ENCODE measurements around the gene UBE2F.
"Not testable (repeated sequence)": the region's sequence is repeated elsewhere in the genome, so short reads cannot be mapped to it uniquely, and the experiment has no call there.

Gene UBE2F

DNA sequence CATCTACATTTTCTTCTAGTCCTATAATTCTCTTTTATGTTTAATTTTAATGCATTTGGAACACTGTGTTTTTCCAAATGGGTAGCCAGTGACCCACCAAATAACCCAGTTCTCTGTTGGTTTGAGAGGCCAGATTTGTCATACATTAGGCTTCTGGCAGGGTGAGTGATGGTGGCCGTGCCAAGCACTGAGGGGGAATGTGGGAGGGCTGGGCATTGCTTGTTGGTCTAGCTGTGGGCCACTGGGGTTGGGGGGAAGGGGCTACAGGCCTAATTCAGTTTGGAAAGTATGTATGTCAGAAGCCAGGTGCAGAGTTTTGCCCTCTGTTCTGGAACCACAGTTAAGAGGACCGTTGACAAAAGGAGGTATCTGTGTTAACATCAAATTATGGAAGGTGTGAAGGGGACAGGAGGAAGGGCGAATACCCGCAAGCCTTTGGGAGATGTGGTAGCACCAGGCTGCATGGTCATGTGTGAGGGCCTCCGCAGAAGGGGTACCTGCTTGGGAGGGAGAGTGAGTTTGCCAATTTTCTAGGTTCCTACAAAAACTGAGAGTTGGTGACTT is 55.9 kb downstream of the UBE2F start:
- DNase-seq, result no peak

DNA sequence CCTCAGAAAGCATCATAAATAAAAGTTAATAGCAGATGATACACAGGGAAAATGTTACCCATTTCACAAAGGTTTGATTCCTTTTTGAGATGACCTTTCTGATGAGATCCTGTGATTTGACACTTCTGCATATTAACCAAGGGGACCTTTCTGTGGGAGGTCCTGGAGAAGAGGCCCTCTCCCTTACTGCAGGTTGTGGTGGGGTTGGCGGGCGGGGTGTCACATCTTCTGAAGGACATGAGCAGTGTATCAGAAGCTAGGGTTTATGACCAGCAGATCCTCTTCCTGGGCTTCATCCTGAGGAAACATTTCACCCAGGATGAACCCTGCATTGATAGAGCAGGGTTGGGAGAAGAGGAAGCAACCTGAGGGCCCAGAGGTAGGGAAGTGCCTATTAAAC is 56.8 kb downstream of the UBE2F start:
- DNase-seq, result no peak

DNA sequence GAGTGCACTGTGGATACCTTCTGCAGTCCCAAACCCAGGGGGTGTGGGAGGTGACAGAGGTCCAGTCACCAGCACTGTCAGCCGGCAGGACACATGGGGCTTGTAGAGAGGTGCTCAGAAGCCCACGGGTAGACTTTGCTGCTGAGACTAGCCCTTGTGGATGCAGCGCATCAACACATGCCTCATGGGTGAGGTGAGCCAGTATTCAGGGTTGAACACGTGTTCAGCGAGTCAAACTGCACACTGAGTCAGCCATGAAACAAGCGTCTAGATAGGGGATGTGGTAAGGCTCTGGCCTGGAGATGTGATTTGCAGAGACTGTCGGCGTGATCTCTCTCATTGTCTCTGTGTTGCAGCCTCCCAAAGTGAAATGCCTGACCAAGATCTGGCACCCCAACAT is 58.2 kb downstream of the UBE2F start:
- DNase-seq, result peak; percentile 23

DNA sequence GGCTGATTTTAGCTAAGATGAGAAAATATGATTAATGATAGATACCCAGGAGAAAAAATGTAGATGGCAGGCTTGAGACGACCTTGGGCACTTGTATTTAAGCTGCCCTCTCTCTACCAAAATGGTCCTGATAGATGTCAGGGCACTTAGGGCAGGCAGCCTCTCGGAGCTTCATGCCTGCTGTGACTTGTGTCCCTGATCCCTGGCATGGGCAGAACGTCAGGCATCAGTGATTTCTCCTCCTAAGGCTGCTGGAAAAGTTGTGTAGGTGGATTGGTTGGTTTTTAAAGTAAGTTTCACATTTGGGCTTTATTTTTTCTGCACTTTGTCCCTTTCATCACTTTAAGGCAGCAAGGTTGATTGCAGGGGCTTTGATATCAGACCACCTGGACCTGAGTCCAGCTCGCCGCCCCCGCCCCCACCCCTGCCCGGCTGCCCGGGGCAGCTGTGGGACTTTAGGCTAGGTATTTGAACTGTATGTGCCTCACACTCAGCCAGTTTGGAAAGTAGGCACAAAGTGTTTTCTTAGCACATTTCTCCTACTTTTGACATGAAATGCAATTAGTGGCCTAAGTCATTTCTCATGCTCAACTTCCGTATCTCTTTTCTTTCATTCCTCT is 59.0 kb downstream of the UBE2F start:
- no peak for DNase-seq

DNA sequence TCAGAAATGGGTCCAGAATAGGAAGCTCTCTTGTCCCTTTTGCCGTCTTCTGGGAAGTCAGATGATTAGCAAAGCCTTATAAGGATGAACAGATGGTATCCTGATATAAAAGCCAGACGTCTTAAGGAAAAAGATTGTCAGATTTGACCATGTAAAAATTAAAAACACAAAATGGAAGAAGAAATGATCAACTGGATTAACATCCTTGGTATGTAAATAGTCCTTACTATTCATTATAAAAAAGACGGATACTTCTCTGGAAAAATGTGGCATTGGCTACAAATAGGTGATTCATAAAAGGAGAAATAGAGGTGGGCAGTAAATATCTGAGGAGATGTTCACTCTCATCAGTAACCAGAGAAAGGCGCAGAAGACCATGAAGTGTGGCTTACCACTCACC is 60.2 kb downstream of the UBE2F start:
- DNase-seq, result no peak

DNA sequence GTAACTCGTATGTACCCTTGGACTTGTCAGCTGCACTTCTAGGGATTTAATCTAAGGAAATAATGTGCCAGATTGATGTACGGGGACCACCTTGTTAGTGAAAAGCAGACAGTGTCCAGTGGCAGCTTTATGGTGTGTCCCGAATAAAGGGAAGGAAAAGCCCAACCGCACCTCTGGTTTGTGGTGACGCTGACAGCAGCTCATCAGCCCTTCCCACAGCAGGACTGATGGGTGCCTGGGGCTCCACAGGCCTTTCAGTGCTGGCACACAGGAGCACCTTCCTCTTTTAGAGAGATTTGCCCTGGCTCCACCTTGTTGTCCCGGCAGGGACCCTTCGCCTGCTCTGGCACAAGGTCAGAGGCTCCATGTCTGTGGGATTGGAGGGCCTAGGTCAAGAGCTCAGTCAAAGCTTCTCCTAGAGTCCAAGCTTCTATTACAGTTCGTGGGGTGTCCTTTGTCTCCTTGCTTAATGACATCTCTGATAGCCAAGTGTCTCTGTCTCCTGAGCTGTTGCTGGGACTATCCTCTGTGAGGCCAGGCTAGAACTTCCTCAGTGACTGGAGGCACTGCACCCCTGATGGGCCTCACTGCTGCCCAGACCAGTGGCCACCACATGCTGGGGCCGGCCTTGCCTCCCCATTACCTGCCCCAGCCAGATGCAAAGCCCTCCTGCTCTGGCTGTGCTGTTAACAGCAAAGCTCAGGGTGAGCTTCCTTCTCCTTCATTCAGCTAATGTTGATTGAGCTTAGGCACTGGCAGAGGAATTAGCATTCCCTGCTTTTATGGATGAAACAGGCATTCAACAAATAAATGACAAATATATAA is 61.0 kb downstream of the UBE2F start:
- no peak for DNase-seq

DNA sequence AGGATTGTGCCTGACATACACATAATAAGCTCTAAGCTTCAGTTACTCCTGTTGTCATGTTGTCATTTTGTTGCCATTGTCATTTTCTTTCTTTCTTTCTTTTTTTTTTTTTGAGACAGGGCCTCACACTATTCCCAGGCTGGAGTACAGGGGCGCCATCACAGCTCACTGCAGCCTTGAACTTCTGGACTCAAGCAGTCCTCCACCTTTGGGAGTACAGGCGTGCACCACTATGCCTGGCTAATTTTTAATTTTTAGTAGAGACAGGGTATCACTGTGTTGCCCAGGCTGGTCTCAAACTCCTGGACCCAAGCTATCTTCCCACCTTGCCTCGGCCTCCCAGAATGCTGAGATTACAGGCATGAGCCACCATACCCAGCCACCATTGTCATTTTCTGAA is 63.0 kb downstream of the UBE2F start:
- DNase-seq, result no peak

DNA sequence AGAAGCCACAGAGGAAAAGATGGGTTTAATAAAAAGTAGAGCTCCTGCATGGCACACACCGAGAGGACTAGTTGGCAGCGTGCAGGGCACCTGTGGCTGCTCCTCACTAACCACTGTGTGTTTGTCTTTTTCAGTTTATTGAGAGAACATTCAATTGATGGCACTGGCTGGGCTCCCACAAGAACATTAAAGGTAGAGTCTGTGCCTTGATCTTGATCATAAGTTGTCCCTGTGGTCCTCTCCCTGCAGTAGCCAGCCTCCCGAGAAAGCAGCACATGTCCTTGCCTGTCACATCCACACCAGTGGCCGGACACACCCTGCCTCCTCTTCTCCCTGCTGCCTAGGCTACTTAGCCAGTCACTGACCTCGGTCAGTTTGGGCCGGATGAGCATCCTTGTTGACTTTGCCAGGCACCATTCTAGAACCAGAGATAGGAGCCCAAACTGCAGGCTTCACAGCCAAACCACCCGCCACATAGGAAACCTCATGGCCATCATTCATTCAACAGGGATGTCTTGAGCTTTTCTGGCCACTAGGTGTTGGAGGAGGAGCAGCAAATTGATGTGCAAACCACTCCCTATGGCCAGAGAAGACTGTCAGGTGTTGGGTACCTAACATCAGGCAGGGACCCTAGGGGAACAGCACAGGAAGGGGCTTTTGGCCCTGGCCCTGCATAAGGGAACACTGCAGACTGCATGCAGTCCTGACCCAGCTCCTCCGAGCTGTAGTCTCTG is 63.8 kb downstream of the UBE2F start:
- no peak for DNase-seq

DNA sequence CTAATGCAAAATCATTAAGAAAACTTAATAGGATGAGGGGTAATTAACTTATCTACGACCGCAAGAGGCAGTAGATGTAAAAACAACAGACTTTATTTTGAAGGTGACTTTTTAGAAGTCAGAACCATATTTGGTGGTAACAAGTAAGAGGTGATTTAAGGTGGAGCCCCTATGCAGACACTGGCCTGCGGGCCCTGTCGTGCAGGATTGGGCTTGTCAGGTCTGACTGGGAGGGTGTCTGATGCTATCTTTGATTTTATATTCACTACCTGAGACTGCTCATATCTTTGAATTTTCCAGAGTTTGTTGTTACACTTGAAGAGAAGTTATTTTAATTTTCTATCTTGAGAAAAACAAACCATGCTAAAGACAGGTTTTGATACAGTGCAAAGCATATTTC is 64.9 kb downstream of the UBE2F start:
- DNase-seq, result no peak

DNA sequence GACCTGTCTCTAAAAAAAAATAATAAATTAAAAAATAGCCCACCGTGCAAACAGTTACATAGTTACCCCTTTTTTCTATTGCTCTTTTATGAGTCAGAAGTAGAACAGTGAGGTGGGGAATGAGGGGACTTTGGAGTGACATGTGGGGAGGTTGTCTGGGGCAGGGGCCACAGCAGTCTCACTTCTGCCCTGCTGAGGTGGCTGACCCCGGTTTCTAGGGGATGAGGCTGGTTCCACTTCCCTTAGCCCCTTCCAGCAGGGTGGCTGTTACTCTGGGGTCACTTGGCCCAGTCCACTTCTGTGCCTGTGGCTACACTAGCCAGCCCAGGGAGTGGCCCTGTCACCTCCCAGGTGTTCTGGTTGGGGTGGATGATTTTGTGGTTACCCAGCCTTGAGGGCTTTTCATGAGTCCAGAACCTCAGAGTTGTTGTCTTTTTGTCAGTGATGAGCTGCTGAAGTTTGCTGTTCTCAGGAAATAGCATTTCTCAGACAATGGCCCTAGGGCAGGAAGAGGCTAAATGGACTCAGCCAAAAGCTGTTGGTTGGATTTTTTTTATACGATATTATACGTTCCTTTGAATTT is 66.0 kb downstream of the UBE2F start:
- no peak for DNase-seq

DNA sequence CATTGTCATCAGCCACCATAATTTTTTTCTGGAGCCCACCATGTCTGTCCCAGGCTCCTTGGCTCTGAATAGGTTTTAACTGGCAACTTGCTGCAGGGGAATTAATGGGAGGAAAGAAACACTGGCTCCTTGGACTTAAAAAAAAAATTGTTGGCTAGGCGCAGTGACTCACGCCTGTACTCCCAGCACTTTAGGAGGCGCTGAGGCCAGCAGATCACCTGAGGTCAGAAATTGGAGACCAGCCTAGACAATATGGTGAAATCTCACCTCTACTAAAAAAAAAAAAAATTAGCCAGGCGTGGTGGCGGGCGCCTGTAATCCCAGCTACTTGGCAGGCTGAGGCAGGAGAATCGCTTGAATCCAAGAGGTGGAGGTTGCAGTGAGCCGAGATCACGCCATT is 67.2 kb downstream of the UBE2F start:
- not testable (repeated sequence) for DNase-seq

DNA sequence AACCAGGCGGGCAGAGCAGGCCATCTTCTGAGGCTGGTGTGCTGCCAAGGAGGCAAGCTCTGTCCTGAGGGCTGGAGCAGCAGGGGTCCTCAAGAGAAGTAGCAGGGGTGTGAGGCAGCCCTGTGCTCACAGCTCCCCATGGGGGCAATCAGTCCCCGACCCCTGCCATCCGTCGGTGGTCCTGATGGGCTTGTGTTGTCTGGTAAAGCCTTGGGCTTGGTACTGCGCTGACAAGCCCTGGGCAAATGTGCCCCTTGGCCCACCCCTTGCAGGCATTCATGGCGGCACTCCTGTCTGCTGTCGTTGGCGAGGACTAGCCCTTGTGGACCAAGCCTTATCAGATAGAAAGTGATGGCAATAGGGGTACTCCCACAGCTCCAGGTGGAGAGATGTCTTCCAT is 71.4 kb downstream of the UBE2F start:
- no peak for DNase-seq

DNA sequence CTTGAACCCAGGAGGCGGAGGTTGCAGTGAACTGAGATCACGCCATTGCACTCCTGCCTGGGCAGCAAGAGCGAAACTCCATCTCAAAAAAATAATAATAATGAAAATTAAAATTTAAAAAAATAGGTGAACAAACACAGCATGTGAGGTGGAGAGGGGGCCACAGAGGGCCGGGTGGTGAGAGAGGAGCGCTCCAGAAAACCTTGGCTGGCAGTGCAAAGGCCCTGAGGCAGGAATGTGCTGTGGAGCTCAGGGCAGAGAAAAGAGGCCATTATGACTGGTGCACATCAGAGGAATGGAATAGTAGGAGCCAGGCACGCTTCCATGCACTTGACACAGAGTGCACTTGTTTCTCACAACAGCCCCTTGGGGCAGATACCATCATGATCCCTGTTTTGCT is 72.3 kb downstream of the UBE2F start:
- no peak for DNase-seq

DNA sequence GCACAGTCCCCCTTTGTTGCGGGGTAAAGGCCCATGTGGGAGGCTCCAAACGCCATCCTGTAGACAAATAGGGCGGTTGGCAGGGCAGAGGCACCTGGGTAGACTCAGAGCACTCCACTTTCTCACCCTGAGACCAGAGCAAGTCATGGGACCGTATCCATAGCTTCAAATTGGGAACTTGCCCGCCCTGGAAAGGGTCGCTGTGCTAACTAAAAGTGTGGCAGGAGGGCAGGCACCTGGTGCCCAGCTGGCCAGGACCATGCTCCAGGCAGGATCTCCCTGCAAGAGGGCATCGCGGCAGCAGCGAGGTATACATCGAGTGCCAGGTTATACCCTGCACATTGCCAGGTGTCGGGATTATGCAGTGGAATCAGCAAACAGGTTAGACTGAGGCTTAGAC is 73.2 kb downstream of the UBE2F start:
- no peak for DNase-seq

DNA sequence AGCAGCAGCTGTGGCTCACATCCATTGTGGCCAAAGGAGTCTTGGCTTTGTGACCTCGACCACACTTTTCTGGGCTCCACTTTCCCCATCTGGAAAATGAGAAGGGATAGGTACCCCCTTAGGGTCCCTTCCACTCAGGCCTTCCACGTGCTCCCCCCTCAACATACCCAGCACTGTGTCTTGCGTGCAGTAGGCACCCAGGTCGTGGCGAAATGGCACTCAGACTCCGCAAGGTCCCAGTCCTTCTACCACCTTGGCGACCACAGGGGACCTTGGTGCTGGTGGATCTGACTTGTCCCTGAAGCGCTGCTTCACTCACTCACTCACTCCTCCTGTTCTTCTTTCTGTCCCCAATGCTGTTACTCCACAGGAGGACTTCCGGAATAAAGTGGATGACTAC is 74.1 kb downstream of the UBE2F start:
- DNase-seq, result no peak

DNA sequence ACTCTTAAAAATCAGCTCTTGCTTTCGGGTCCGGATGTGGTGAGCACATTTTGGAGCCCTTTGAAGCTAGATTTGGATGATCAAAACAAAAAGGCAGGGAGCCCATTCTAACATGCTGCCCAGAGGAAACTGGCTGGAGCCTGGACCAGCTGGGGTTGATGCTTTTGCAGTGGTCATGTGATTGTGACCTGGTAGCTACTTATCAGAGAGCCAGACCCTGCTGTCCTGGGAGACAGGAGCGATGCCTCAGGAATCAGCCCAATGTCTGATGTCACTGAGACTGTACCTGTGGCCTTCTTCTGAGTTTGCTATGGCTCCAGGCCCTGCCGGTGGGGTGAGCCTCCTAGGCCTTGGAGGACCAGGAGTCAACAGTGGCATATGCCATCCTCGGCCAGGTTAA is 75.3 kb downstream of the UBE2F start:
- DNase-seq, result no peak

DNA sequence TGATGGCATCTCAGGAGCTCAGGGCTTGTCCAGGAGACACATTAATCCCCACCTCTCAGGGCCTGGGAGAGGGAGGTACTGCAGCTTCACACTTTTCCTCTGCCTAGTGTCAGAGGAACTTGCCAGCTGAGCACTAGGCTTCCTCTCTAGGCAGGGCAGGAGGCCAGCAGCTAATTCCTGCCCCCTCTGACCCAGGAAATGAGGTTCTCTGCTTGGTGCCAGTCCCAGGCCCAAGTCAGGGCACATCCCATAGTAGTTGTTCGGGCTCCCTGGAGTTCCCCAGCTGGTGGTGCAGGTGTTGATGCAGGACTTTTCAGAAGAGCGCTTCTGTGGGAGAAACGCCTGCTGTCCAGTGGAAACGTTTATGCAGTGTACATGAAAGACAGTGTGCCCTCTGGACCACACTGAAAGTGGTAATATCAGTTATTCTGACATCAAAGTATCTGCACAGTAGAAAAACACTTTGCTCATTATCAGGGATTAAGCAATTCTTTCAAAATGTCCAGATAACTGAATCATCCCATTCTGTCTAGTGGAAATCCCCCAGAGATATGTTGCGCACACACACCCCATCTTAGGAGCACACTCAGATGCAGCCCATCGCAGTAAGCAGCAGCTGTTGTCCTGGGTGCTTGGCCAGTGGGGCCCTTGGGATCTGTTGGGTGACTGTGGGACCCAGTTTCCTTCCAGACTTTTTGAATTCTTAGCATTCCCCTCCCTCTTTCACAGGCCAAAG is 76.2 kb downstream of the UBE2F start:
- no peak for DNase-seq

DNA sequence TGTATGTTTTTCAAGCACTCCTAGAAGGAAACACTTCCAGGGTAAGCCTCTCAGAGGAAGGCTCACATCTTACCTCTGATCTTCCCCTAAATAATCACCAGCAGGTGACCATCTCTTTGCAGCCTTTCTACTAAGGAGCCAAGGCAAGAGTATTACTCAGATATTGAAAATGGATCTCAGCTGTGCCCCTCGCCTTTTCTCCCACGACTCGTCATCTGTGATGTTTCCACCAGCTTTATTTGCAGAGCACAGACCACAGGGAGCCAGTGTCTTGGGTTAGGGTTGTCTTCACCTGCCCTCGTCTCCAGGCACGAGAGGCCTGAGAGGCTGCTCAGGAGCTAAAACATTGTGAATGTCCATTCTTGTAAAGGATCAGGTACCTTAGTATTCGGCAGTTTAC is 77.0 kb downstream of the UBE2F start:
- DNase-seq, result no peak

DNA sequence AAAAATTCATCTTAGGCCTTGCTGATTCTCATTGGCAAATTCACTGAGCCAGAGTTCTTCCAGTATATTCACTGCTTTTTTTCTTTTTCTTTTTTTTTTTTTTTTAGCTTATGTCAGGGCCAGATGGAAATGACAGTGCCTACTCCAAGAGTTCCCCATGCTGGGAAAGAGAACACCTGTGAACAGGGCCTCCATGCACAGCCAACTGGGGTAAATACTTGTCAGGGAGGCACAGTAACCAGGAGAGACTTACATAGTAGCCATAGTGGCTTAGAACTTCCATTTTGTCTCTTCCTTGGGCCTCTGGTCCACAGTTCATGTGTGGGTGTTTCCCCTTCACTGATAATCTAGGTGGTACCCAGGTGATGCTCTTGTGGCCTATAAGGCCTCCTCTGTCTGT is 78.8 kb downstream of the UBE2F start:
- DNase-seq, result no peak

DNA sequence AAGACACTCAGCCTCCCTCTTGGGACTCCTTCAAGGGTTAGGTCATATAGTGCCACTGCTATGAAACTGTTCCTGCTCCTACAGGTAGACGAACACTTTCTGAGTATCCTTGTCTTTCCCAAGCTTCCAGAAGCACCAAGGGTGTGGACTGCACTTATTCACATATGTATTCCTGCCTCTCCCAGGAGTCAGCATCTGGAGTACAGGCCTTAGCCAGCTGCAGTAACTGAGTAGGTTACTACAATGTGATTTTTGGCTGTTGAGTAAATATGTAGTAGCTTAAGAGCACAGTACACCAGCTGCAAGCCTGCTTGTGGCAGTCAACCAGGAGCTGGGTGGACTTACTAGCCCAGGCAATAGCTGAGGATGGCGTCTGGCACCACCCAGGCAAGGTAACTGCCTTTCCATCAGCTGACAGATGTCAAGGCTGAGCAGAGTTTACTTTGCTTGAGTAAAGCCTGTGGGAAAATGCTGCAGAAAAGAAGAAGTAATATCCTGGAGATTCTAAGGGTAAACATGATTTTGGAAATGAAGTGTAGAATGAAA is 80.0 kb downstream of the UBE2F start:
- DNase-seq, result no peak

DNA sequence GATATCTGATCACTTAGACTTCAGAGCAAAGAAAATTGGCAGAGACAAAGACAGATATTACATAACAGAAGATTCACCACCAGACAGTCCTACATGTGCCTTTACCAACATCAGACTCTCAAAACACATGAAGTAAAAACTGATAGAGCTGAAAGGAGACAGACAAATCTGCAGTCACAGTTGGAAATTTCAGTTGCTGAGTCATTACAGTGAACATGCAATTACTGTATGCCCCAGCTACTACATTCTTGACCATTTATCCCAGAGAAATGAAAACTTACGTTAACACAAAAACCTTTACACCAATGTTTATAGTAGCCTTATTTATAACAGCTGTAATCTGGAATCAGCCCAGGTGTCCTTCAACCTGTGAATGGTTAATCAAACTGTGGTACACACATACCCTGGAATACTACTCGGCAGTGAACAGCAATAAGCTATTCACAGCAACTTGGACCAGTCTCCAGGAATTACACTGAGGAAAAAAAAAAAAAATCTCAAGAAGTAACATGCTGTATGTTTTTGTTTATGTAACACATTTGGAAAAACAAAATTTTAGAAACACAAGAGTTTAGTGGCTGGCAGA is 86.5 kb downstream of the UBE2F start:
- DNase-seq, result no peak

DNA sequence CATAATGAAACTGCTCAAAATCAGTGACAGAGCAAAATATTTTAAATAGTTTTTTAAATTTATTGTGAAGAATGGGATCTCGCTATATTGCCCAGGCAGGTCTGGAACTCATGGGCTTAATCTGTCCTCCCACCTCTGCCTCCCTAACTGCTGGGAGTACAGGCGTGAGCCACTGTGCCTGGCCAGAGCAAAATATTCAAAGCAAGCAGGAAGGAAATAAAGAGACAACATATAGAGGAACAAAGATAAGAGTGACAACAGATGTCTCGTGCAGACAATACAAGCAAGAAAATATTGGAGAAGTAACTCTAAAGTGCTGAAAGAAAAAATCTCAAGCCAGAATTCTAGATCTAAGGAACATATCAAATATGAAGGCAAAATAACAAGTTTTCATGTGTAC is 89.0 kb downstream of the UBE2F start:
- DNase-seq, result no peak

Data from activated naive CD4-positive, alpha-beta T cell treated with Interleukin-2 at 50 U/mL for 16 hours (primary cell).